Ectodermal cell (in vitro differentiated cells): ENCODE measurements around the gene STAB2.

ENCODE experiments used
- H3K27ac ChIP-seq: 2 replicates; pipeline ENCODE4 v1.7.0; 2013; ENCODE audit warnings: mild to moderate bottlenecking, low read depth, low read length; ENCODE audit not compliant: insufficient read depth, poor library complexity, severe bottlenecking
- H3K27me3 ChIP-seq: 2 replicates; pipeline ENCODE4 v1.7.0; 2013; ENCODE audit warnings: mild to moderate bottlenecking, low read length; ENCODE audit not compliant: insufficient read depth, control insufficient read depth, poor library complexity, severe bottlenecking
- H3K36me3 ChIP-seq: one replicate; pipeline ENCODE4 v1.7.0; 2013; ENCODE audit warnings: low read length; ENCODE audit not compliant: control insufficient read depth, insufficient read depth
- H3K4me1 ChIP-seq: one replicate; pipeline ENCODE4 v1.7.0; 2013; ENCODE audit warnings: low read length; ENCODE audit not compliant: control insufficient read depth, insufficient read depth
- H3K4me3 ChIP-seq: 2 replicates; pipeline ENCODE4 v1.7.0; 2013; ENCODE audit warnings: low read depth, low read length, control low read depth; ENCODE audit not compliant: insufficient read depth
- H3K9me3 ChIP-seq: 2 replicates; pipeline ENCODE4 v1.7.0; 2013; ENCODE audit warnings: mild to moderate bottlenecking, low read length, moderate library complexity; ENCODE audit not compliant: control insufficient read depth
- WGBS, 2 experiments: methylation state at CpG; one replicate each; pipeline ENCODE4 v1.1.7; 2013; ENCODE audit warnings: missing lambda C conversion rate in 2 of 2; 5-methylcytosine and 5-hydroxymethylcytosine counted together

Gene STAB2

GRCh38 chr12:103780992-103781391 is 193.9 kb downstream of the STAB2 start:
- H3K27me3 ChIP-seq: no peaks in the 10 kb centered on the region
- no peaks in the 10 kb centered on the region for H3K4me1 ChIP-seq
- no peaks in the 10 kb centered on the region for H3K36me3 ChIP-seq
- no peak overlapping the region for H3K27ac ChIP-seq
- no peak overlapping the region for H3K4me3 ChIP-seq
- 95% methylated on average over 3 of the region's 3 CpGs for WGBS, 2 experiments
- no peaks in the 10 kb centered on the region for H3K9me3 ChIP-seq

GRCh38 chr12:103782399-103782798 is 195.3 kb downstream of the STAB2 start:
- H3K4me1 ChIP-seq: no peaks in the 10 kb centered on the region
- no peak overlapping the region for H3K4me3 ChIP-seq
- H3K27me3 ChIP-seq: no peaks in the 10 kb centered on the region
- no peaks in the 10 kb centered on the region for H3K36me3 ChIP-seq
- H3K9me3 ChIP-seq: no peaks in the 10 kb centered on the region
- no peak overlapping the region for H3K27ac ChIP-seq
- WGBS, 2 experiments: 84 to 90% methylated on average over 3 of the region's 3 CpGs

GRCh38 chr12:103783744-103784664 is 196.9 kb downstream of the STAB2 start:
- Histone ChIP-seq H3K36me3 (no peaks in the 10 kb centered on the region), H3K27ac (no peak overlapping the region), H3K27me3 (no peaks in the 10 kb centered on the region), H3K9me3 (no peaks in the 10 kb centered on the region), H3K4me1 (no peaks in the 10 kb centered on the region), H3K4me3 (no peak overlapping the region)
- 90% methylated on average over 5 of the region's 5 CpGs for WGBS, 2 experiments

GRCh38 chr12:103785243-103786031 is 198.4 kb downstream of the STAB2 start:
- no peak overlapping the region for H3K27ac ChIP-seq
- 92 to 96% methylated on average over 4 of the region's 4 CpGs for WGBS, 2 experiments
- no peak overlapping the region for H3K4me3 ChIP-seq
- no peaks in the 10 kb centered on the region for H3K4me1 ChIP-seq
- no peaks in the 10 kb centered on the region for H3K27me3 ChIP-seq
- no peaks in the 10 kb centered on the region for H3K9me3 ChIP-seq
- H3K36me3 ChIP-seq: no peaks in the 10 kb centered on the region

GRCh38 chr12:103786201-103786600 is 199.1 kb downstream of the STAB2 start:
- H3K36me3 ChIP-seq: no peaks in the 10 kb centered on the region
- H3K4me3 ChIP-seq: no peak overlapping the region

GRCh38 chr12:103791350-103791920 is 204.4 kb downstream of the STAB2 start:
- Histone ChIP-seq H3K4me3 (no peak overlapping the region), H3K27me3 (no peaks in the 10 kb centered on the region), H3K9me3 (no peaks in the 10 kb centered on the region), H3K27ac (no peak overlapping the region), H3K36me3 (no peaks in the 10 kb centered on the region), H3K4me1 (no peaks in the 10 kb centered on the region)
- 95 to 96% methylated on average over 10 of the region's 10 CpGs for WGBS, 2 experiments

More at GRCh38 chr12:103786201-103786600, 199.1 kb downstream of the STAB2 start:
- no peaks in the 10 kb centered on the region for H3K27me3 ChIP-seq
- H3K4me1 ChIP-seq: no peaks in the 10 kb centered on the region
- H3K9me3 ChIP-seq: no peaks in the 10 kb centered on the region
- no peak overlapping the region for H3K27ac ChIP-seq

GRCh38 chr12:103793046-103793445 is 206.0 kb downstream of the STAB2 start:
- Histone ChIP-seq H3K9me3 (no peaks in the 10 kb centered on the region), H3K27ac (no peak overlapping the region), H3K36me3 (no peaks in the 10 kb centered on the region), H3K27me3 (no peaks in the 10 kb centered on the region), H3K4me3 (no peak overlapping the region), H3K4me1 (no peaks in the 10 kb centered on the region)
- 91 to 97% methylated on average over 3 of the region's 3 CpGs for WGBS, 2 experiments

- no peaks in the 10 kb centered on the region for H3K36me3 ChIP-seq
- 92 to 94% methylated on average over 9 of the region's 9 CpGs for WGBS, 2 experiments
Measured at GRCh38 chr12:103793512-103794045, 206.5 kb downstream of the STAB2 start.

GRCh38 chr12:103794309-103795213 is 207.5 kb downstream of the STAB2 start:
- Histone ChIP-seq H3K36me3 (no peaks in the 10 kb centered on the region), H3K4me1 (no peaks in the 10 kb centered on the region), H3K27me3 (no peaks in the 10 kb centered on the region), H3K27ac (no peak overlapping the region), H3K4me3 (no peak overlapping the region), H3K9me3 (no peaks in the 10 kb centered on the region)
- 90 to 94% methylated on average over 4 of the region's 4 CpGs for WGBS, 2 experiments

More at GRCh38 chr12:103793512-103794045, 206.5 kb downstream of the STAB2 start:
- H3K4me1 ChIP-seq: no peaks in the 10 kb centered on the region
- H3K9me3 ChIP-seq: no peaks in the 10 kb centered on the region
- H3K4me3 ChIP-seq: no peak overlapping the region
- H3K27ac ChIP-seq: no peak overlapping the region
- H3K27me3 ChIP-seq: no peaks in the 10 kb centered on the region
